DMS153 treated with DMSO at 0.1 percent for 48 hours (cell line): ENCODE data around the gene MPPED2.

Source experiments
- DNase-seq: peaks from one replicate; lab custom pipeline; 2025; ENCODE audit not compliant: unreplicated experiment; lab: John Stamatoyannopoulos, UW

Gene MPPED2

DNA sequence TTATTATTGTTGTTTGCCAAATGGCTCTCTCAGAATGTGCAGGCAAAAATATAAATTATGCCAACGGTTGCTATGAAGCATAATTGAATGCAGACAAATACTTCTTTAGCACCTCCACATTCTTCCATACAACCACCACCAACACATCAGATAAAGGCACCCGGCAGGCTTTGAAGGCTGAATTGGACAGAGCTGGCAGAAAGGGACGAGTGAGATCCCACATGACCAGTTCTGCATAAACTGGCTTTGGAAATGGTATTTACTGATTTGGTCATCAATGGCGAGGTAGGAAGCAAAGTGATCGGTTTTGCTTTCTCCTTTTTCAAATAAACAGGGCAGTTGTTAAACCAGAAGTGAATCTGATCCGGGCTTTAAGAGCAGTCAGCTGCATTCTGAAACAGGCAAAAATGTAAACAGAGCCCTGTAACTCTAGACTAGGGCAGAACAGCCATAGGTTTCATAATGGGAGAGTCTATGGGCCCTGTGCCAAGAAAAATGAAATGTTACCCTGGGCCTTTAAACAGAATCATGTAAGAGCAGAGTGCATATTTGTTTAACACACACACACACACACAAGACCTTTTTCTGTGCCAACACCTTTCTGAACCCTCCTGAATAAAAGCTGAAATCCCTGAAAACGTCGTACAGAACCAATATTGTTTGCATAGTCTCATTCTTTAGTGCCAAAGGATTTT lies 97.7 kb downstream of the MPPED2 start:
- peak; percentile 89 for DNase-seq

DNA sequence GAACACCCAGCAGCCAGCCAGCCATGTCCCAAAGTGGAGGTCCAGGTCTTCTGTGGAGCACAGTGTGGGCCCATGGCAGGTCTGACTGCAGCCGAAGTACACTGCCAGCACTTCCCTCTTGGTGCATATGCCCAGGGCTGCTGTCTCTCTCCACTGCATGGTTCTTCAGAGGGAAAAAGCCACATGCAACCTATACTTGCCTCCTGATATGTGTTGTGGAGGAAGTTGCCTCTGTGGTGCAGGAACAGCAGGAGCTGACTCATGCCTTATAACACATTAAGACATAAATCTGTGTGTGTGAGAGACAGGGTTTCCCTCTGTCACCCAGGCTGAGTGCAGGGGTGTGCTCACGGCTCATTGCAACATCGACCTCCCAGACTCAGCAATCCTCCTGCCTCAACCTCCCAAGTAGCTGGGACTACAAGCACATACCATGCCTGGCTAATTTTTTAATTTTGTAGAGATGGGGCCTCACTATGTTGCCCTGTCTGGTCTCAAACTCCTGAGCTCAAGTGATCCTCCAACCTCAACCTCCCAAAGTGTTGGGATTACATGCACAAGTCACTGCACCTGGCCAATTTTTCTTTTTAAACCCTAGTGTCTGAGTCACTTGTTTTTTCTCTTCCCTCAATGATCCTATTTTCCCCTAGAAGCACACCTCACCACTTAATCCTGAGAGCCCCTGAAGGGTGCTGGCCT lies 98.8 kb downstream of the MPPED2 start:
- no peak for DNase-seq

GRCh38 chr11:30485756-30486155 lies 100.4 kb downstream of the MPPED2 start:
- DNase-seq, result no peak

DNA sequence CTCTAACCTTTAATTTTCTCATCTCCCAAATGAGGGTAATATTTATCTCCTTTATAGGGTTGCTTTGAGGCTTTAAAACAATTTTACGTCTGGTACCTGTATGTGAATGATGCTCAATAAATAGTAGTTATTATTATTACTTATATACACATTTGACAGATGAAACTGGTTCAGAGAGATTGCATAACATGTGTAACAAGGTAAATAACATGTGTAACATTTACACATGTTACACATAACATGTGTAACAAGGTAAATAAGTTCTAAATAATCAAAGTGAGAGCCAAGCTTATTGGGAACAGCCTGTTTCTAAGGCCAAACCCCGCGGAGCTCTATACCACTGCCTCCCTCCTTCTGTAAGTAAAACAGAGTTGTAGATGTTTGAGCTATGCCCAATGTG lies 100.9 kb downstream of the MPPED2 start:
- DNase-seq, result no peak

- no peak for DNase-seq
These were observed 103.1 kb downstream of the MPPED2 start for GRCh38 chr11:30483056-30483455.

- DNase-seq, result no peak
These were observed 104.4 kb downstream of the MPPED2 start for GRCh38 chr11:30481796-30482195.

GRCh38 chr11:30481330-30481729 lies 104.8 kb downstream of the MPPED2 start:
- DNase-seq, result no peak

DNA sequence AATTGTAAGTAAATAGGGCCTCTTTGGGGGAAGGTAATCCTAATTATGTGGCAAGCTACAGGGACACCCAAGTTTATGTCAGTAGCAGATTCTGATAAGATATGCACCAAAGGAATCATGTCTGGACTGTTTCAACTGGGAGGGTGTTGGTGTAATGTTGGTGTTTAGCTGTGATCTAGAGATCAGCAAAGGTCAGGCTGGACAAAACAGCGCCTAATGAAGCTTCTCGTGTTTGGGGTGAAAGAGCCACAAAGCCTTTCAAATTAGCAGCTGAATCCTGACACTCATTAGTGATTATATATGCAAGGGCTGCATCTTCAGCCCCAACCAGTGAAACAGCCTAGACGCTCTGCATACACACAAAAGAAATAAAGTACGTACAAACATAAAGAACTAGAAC lies 106.3 kb downstream of the MPPED2 start:
- no peak for DNase-seq

- DNase-seq, result no peak
These were observed 107.2 kb downstream of the MPPED2 start for GRCh38 chr11:30478923-30479322.

DNA sequence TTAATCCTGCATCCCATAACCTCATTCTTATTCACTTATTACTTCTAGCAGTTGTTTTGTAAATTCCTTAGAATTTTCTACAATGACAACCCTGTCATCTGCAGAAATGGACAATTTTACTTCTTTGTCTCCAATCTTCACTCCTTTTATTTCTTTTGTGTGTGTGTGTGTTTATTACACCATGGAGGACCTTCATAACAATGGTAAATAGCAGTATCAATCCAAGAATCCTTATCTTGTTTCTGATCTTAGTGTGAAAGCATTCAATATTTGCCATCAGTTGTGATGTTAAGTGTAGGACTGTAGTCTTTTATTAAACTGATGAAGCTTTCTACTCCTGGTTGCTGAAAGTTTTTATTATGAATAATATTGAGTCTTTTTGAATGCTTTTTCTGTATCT lies 109.1 kb downstream of the MPPED2 start:
- DNase-seq, result no peak

- DNase-seq, result no peak
These were observed 111.8 kb downstream of the MPPED2 start for GRCh38 chr11:30474151-30474954.

- no peak for DNase-seq
These were observed 114.9 kb downstream of the MPPED2 start for GRCh38 chr11:30471244-30471643.

DNA sequence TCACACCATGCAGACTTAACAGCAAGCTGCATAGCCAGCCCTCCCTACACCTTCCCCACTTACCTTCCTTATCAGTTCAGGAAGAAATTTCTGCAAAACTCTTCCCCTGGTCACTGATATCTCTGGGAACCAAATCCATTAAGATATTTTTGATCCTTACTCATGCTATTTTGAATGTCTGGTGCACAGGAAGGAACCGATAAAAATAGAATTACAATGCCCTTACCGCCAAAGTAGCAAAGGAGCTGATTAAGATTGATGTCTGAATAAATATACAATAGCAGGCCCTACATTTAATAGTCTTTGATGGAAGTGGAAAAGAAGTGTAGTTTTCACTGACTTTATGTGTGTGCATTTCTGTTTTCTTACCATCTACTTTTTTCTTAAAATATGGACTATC lies 117.3 kb downstream of the MPPED2 start:
- DNase-seq, result no peak

- no peak for DNase-seq
These were observed 119.0 kb downstream of the MPPED2 start for GRCh38 chr11:30467176-30467575.

- DNase-seq, result no peak
These were observed 120.5 kb downstream of the MPPED2 start for GRCh38 chr11:30465623-30466022.

DNA sequence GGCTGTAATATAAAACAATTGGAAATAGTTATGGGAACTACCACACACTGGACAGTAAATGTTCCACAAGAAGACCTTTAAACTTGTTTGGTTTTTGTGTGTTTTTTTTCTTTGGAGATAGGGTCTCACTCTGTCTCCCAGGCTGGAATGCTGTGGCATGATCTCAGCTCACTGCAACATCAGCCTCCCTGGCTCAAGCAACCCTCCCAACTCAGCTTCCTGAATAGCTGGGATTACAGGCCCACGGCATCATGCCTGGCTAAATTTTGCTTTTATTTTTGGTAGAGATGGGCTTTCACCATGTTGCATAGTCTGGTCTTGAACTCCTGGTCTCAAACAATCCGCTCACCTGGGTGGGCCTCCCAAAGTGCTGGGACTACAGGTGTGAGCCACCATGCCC lies 121.0 kb downstream of the MPPED2 start:
- no peak for DNase-seq

- DNase-seq, result no peak
These were observed 122.9 kb downstream of the MPPED2 start for GRCh38 chr11:30463266-30463665.

DNA sequence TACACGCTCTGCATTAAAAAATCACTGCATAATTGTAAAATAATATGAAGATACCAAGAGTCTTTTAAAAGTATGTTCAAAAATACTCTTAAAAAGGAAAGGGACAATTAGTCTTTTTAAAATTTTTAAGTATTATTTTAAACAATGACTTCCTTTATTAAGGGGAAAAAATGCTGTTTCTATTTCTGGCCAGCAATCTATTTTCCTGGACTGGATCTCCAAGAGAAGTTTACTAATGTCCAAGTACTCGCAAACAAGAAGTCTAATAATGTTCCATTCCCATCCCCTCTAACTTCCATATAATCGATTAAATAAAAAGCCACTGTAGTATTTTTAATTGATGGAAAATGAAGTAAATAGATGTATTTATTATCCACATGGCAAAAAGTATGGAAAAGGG lies 123.7 kb downstream of the MPPED2 start:
- no peak for DNase-seq

GRCh38 chr11:30459821-30460220 lies 126.3 kb downstream of the MPPED2 start:
- DNase-seq, result no peak

GRCh38 chr11:30459306-30459705 lies 126.8 kb downstream of the MPPED2 start:
- no peak for DNase-seq

GRCh38 chr11:30458541-30458940 lies 127.6 kb downstream of the MPPED2 start:
- DNase-seq, result no peak

GRCh38 chr11:30457087-30457486 lies 129.1 kb downstream of the MPPED2 start:
- no peak for DNase-seq
